ENCODE results near the gene PRKAG3.

Gene PRKAG3

GRCh38 chr2:218826791-218827190, 4.8 kb downstream of the PRKAG3 start:
- TF ChIP-seq POLR2AphosphoS5 (IDR thresholded peaks at IDR 0.05; ENCODE audit: low read depth, low read length) = no peak
- TF ChIP-seq REST (IDR thresholded peaks at IDR 0.05; ENCODE audit: insufficient read depth in 1 of 2, low read depth in 2 of 2, low read length in 2 of 2) = no peak
- TF ChIP-seq TAF1 (IDR thresholded peaks at IDR 0.05; ENCODE audit: borderline replicate concordance, insufficient read depth, low read length) = no peak
- TF ChIP-seq FOXP2 (optimal IDR thresholded peaks at IDR 0.05; ENCODE audit: borderline replicate concordance, extremely low read depth, extremely low read length, insufficient read depth) = no peak
- TF ChIP-seq SIN3A (IDR thresholded peaks at IDR 0.05; ENCODE audit: borderline replicate concordance, insufficient read depth, low read length) = no peak

GRCh38 chr2:218824004-218824403, 7.6 kb downstream of the PRKAG3 start:
- TF ChIP-seq SIN3A (IDR thresholded peaks at IDR 0.05; ENCODE audit: borderline replicate concordance, insufficient read depth, low read length) (no peak), POLR2AphosphoS5 (IDR thresholded peaks at IDR 0.05; ENCODE audit: low read depth, low read length) (no peak), TAF1 (IDR thresholded peaks at IDR 0.05; ENCODE audit: borderline replicate concordance, insufficient read depth, low read length) (no peak), FOXP2 (optimal IDR thresholded peaks at IDR 0.05; ENCODE audit: borderline replicate concordance, extremely low read depth, extremely low read length, insufficient read depth) (no peak), REST (IDR thresholded peaks at IDR 0.05; ENCODE audit: insufficient read depth in 1 of 2, low read depth in 2 of 2, low read length in 2 of 2) (no peak)

- TF ChIP-seq POLR2AphosphoS5 (IDR thresholded peaks at IDR 0.05; ENCODE audit: low read depth, low read length) (no peak), SIN3A (IDR thresholded peaks at IDR 0.05; ENCODE audit: borderline replicate concordance, insufficient read depth, low read length) (no peak), REST (IDR thresholded peaks at IDR 0.05; ENCODE audit: insufficient read depth in 1 of 2, low read depth in 2 of 2, low read length in 2 of 2) (no peak), FOXP2 (optimal IDR thresholded peaks at IDR 0.05; ENCODE audit: borderline replicate concordance, extremely low read depth, extremely low read length, insufficient read depth) (no peak), TAF1 (IDR thresholded peaks at IDR 0.05; ENCODE audit: borderline replicate concordance, insufficient read depth, low read length) (no peak)
These were observed 8.3 kb downstream of the PRKAG3 start for GRCh38 chr2:218823196-218823855.

- TF ChIP-seq REST (IDR thresholded peaks at IDR 0.05; ENCODE audit: insufficient read depth in 1 of 2, low read depth in 2 of 2, low read length in 2 of 2) (no peak), POLR2AphosphoS5 (IDR thresholded peaks at IDR 0.05; ENCODE audit: low read depth, low read length) (no peak), FOXP2 (optimal IDR thresholded peaks at IDR 0.05; ENCODE audit: borderline replicate concordance, extremely low read depth, extremely low read length, insufficient read depth) (no peak), TAF1 (IDR thresholded peaks at IDR 0.05; ENCODE audit: borderline replicate concordance, insufficient read depth, low read length) (no peak), SIN3A (IDR thresholded peaks at IDR 0.05; ENCODE audit: borderline replicate concordance, insufficient read depth, low read length) (no peak)
These were observed 9.0 kb downstream of the PRKAG3 start for GRCh38 chr2:218822622-218823021.
